ENCODE measurements around the gene FNDC5.

The FNDC5 gene

GRCh38 chr1:32883338-32884031, 12.8 kb upstream of the FNDC5 start:
- DNase-seq, result no peak

- DNase-seq, result no peak
Measured at GRCh38 chr1:32881871-32882850, 11.4 kb upstream of the FNDC5 start.

GRCh38 chr1:32881291-32881690, 10.6 kb upstream of the FNDC5 start:
- DNase-seq, result no peak

DNA sequence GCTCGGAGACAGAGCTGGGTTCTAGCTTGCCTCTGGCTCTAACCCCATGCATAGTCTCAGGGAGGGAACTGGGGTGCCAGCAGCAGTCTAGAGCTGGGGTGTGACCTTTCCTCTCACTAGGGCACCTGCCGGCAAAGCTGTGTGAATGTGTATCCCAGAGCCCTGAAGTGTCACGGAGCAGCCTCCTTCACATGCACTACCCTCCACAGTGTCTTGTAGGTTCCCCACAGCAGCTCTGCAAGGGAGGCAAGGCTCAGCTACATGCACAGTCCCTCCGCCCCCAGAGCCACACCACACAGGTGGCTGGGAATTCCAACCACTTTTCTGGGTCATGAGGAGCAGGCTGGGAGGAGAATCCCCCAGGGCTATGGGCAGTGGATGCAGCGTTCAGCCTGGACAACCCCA, 7.9 kb upstream of the FNDC5 start:
- DNase-seq, result no peak

- no peak for DNase-seq
Measured at GRCh38 chr1:32878183-32878582, 7.5 kb upstream of the FNDC5 start.

DNA sequence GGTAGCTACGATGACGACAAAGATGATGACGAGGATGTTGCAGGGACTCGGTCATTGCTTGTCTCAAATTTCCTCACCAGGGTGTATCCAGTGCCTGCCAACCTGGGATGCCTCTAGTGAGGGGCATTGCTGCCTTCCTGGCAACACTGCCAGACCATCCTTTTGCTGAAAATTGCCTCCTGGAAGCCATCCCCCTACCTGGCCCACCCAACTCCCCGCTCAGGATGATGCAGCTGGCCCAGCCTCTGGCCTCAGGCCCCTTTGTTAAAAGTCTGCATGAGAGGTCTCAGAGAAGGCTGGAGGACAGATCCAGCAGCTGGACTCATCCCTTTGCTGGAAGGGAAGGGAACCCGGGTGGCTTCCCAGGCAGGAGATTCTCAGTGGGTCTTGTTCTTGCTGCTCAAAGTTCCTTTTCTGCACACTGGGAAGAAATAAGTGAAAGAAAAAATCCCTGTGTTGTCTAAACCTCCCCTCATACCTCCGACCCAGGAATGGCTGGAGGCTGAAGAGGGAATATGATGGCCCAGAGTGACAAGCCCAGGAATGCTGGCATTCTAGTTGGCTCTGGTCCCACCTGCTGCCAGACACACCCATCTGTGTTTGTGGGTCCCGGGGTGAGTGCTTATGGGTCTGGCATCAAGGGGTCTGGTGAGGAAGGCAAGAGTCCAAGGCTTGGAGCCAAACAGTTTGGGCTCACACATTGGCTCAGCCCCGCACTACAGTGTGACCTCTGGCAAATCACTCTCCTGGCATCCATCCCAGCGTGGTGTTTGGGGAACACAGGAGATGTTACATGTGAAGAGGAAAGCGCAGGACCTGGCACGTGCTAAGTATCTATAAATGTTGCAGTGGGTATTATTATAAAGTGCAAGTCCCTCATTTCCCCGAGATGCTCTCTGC, 6.7 kb upstream of the FNDC5 start:
- DNase-seq, result no peak

DNA sequence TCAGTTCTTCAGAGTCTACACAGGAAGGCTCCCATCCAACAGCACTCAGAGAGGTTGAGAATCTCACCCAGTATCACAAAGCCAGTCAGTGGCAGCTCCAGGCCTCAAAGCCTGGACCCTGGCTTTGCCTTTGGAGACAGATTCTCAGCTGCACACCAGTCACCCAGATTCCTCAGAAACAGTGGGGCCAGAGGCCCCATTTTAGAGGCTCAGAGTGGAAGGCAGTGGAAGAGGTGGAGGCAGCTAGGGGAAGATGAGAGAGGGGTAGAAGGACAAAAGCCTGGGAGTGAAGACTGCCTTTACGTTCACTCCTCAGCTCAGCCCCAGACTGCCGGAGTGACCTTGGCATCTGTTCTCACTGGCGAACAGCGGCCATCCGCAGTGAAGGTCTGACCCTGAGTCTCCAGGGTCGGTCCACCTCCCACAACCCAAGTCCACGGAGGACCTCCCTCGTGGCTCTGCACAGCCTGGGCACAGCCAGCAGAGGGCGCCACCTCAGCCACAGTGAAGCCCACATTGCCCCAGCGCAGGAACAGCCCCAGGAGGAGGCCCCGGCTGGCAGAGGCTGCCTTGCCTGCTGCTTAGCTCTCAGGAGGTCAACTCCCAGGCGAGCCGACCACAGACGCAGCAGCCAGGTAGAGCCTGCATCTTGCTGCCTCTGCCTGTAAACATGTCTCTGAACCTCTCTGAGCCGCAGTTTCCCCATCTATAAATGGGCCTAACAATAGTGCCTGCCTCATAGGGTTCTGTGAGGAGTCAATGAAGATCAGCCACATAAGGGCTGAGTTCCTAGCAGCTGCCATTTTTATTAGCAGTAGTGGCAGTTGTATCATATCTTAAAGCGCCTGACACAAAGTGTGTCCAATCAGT, 5.9 kb upstream of the FNDC5 start:
- peak; percentile 26 for DNase-seq

DNA sequence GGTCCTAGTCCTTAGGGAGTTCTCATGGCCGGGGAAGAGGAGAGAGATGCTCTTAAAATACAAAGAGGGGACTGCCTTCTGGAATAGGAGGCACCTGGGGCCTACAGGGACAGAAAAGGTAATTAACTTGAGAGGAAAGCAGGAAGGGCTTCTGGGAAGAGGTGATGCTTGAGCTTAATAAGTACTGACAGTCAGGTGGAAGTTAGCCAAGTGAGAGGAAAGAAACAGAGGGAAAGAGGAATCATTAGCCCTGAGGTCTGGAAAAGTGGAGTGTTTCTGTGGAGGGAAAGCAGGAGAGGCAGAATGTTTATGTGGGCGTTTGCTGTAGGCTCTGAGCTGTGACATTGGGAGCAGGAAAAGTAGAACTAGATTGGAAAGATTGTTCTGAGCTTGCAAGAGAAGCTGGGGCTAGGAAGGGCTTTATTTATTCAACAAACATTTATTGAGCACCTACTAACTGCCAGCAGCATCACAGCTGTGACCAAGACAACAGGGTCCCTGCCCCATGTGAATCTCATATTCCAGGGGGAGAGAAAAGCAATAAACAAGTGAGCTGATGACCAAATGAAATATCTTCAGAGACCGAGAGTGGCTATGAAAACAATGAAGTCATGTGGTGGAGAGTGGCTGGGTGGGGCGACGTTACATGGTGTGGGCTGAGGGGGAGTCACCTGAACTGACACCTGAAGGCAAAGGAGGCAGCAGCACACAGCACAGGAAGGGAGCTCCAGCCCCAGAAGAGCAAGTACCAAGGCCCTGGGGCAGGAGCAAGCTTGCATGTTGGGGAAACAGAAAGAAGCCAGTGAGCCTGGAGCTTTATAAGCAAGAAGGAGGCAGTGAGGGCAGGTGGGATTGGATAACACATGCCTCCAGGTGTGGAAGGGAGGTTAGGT, 4.4 kb upstream of the FNDC5 start:
- DNase-seq, result no peak

GRCh38 chr1:32873484-32873883, 2.8 kb upstream of the FNDC5 start:
- DNase-seq, result no peak

DNA sequence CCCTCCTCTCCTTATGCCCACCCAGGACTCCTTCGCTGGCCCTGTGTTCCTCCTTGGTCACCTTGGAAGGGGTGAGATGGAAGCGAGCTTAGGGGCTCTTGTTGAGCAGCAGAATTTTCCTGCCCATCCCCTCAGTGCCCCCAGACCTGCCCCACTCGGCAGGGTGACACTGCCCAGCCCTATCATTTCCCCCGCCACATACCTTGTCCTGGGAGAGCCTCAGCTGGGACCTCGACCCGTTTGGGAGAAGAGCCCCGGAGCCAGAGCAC, 1.4 kb upstream of the FNDC5 start:
- no peak for DNase-seq

GRCh38 chr1:32871364-32872191, 866 bp upstream of the FNDC5 start:
- DNase-seq, result no peak

DNA sequence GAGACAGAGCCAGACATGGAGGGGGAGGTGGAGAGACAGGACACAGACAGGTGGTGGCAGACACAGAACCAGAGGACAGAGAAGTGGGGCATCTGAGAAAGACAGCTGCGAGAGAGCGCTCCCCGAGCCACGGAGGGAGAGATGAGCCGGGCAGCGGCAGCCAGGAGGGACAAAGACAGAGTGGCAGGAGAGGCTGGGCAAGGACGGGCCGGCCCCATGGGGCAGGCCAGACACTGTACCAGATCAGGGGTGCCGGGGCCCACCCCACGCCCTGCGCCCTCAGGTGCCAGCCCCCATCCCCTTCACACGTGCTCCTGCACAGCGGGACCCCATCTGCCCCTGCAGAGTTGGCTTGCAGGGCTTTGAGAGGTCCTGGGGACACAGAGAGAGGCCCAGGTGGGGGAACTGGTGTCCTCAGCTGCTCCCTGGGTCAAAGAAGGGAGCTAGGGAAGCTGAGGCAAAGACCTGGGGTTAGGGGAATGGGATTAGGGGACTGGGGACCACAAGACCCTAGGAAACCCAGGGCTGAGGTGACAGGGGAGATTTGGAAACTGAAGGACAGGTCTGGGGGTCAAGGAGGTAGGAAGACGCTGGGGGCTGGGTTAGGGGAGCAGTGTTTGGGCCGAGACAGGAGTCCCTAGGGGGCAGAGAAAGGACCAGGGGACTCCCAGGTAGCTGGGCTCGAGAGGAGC, 643 bp downstream of the FNDC5 start:
- DNase-seq, result no peak

- DNase-seq, result no peak
Measured at GRCh38 chr1:32868806-32869455, 1.8 kb downstream of the FNDC5 start.

DNA sequence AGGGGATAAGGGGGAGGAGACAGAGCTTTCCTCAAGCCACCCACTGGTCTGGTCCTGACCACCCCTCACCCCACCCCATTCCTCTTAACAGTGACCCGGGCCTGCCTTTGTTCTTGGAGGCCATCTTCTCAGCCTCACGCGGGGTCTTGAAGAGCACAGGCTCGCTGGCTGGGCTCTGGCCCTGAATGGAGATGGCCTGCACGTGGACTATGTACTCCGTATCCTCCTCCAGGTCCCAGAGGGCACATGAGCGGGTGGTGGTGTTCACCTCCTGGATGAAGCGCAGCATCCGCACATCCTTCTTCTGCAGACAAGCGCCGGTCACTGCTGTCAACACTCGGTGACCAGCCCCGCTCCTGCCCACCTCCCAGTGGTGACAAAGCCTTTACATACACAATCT, 2.6 kb downstream of the FNDC5 start:
- no peak for DNase-seq

GRCh38 chr1:32867671-32868070, 3.0 kb downstream of the FNDC5 start:
- no peak for DNase-seq

- no peak for DNase-seq
Measured at GRCh38 chr1:32867151-32867550, 3.6 kb downstream of the FNDC5 start.

GRCh38 chr1:32865639-32866405, 4.9 kb downstream of the FNDC5 start:
- no peak for DNase-seq

DNA sequence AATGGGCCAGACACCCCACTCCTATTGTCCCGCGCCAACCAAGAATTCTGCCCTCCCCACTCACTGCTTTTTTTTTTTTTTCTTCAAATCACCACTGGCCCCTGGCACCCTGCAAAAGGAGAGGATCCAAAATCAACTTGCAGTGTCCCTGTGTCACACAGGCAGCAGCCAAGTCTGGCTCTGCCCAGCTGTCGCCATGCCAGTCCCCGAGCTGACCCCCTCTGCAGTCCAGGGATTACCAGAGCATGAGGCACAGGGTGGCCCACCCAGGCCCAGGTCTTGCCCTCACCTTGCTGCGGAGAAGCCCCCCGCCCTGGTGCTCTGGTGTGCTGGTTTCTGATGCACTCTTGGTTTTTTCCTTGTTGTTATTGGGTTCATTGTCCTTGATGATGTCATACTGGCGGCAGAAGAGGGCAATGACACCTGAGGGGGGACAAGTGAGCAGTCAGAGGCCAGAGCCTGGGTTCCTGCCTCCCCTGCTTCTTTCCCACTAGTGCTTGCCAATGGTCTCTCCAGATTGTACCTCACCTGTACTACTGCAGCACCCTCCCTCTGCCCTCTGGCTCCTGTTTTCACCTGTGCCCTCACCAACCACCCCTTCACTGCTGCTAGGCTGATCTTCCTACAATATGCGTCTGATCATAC, 6.2 kb downstream of the FNDC5 start:
- no peak for DNase-seq

All from activated effector memory CD4-positive, alpha-beta T cell treated with Interleukin-2 at 50 U/mL for 16 hours (primary cell).